ENCODE measurements around the gene WBP11. TPM values are rescaled to one million over a fixed set of nuclear protein-coding genes. Genes with fewer than 3 reads are reported as not detected.
A peak's percentile ranks its signal among the peaks of the same experiment; 100 is the strongest.
"Not testable (repeated sequence)": the region's sequence is repeated elsewhere in the genome, so short reads cannot be mapped to it uniquely, and the experiment has no call there.

The WBP11 gene
- total RNA-seq, 1 donor from 2014 or later, result 62.4 TPM

GRCh38 chr12:14756334-14757143, 46.7 kb downstream of the WBP11 start:
- DNase-seq (ENCODE audit: extremely low spot score, unreplicated experiment), result no peak
- Mint-ChIP-seq H3K4me3 (ENCODE audit: unreplicated experiment) (no peak overlapping the region), H3K27ac (ENCODE audit: unreplicated experiment) (no peak overlapping the region), H3K36me3 (ENCODE audit: unreplicated experiment) (peaks cover 13% of the 10 kb centered on the region), H3K9me3 (ENCODE audit: unreplicated experiment) (no peaks in the 10 kb centered on the region), H3K4me1 (ENCODE audit: unreplicated experiment) (peaks cover 8% of the 10 kb centered on the region), H3K27me3 (ENCODE audit: unreplicated experiment) (no peaks in the 10 kb centered on the region)
- TF ChIP-seq, protein P1, sequence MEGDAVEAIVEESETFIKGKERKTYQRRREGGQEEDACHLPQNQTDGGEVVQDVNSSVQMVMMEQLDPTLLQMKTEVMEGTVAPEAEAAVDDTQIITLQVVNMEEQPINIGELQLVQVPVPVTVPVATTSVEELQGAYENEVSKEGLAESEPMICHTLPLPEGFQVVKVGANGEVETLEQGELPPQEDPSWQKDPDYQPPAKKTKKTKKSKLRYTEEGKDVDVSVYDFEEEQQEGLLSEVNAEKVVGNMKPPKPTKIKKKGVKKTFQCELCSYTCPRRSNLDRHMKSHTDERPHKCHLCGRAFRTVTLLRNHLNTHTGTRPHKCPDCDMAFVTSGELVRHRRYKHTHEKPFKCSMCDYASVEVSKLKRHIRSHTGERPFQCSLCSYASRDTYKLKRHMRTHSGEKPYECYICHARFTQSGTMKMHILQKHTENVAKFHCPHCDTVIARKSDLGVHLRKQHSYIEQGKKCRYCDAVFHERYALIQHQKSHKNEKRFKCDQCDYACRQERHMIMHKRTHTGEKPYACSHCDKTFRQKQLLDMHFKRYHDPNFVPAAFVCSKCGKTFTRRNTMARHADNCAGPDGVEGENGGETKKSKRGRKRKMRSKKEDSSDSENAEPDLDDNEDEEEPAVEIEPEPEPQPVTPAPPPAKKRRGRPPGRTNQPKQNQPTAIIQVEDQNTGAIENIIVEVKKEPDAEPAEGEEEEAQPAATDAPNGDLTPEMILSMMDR (IDR thresholded peaks at IDR 0.05), result peak; percentile 53

DNA sequence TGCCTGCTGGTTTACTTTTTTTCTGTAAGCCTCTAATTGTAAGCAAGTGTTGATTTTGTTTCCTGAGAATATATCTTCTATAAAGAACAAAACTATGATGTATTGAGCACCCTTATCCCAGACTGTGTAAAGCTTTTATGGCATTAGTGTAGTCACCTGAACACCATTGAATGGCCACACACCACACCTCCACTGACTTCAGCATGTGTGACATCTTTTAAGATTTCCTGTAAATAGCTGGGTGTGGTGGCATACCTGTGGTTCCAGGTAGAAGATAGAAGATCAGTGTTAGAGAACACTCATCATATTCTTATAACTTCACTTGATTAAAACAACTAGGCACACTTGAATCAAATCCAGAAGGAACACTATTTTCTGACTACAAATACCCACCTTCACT, 51.3 kb downstream of the WBP11 start:
- Mint-ChIP-seq H3K36me3 (ENCODE audit: unreplicated experiment) (peaks cover 2% of the 10 kb centered on the region), H3K27me3 (ENCODE audit: unreplicated experiment) (peaks cover 2% of the 10 kb centered on the region), H3K27ac (ENCODE audit: unreplicated experiment) (no peak overlapping the region), H3K4me3 (ENCODE audit: unreplicated experiment) (no peak overlapping the region), H3K4me1 (ENCODE audit: unreplicated experiment) (peaks cover 8% of the 10 kb centered on the region), H3K9me3 (ENCODE audit: unreplicated experiment) (no peaks in the 10 kb centered on the region)
- TF ChIP-seq, protein P1 (IDR thresholded peaks at IDR 0.05), result no peak
- DNase-seq (ENCODE audit: extremely low spot score, unreplicated experiment), result no peak

GRCh38 chr12:14743061-14743460, 60.2 kb downstream of the WBP11 start:
- H3K27ac Mint-ChIP-seq (ENCODE audit: unreplicated experiment), result no peak overlapping the region
- no peak overlapping the region for H3K4me3 Mint-ChIP-seq (ENCODE audit: unreplicated experiment)
- H3K9me3 Mint-ChIP-seq (ENCODE audit: unreplicated experiment), result peaks cover 9% of the 10 kb centered on the region
- peaks cover 8% of the 10 kb centered on the region for H3K27me3 Mint-ChIP-seq (ENCODE audit: unreplicated experiment)
- no peaks in the 10 kb centered on the region for H3K4me1 Mint-ChIP-seq (ENCODE audit: unreplicated experiment)
- DNase-seq (ENCODE audit: extremely low spot score, unreplicated experiment), result no peak
- H3K36me3 Mint-ChIP-seq (ENCODE audit: unreplicated experiment), result peaks cover 5% of the 10 kb centered on the region
- TF ChIP-seq, protein P1 (IDR thresholded peaks at IDR 0.05), result no peak

GRCh38 chr12:14741942-14742341, 61.3 kb downstream of the WBP11 start:
- peaks cover 9% of the 10 kb centered on the region for H3K9me3 Mint-ChIP-seq (ENCODE audit: unreplicated experiment)
- H3K27ac Mint-ChIP-seq (ENCODE audit: unreplicated experiment), result no peak overlapping the region
- no peaks in the 10 kb centered on the region for H3K4me1 Mint-ChIP-seq (ENCODE audit: unreplicated experiment)
- DNase-seq (ENCODE audit: extremely low spot score, unreplicated experiment), result no peak
- peaks cover 3% of the 10 kb centered on the region for H3K36me3 Mint-ChIP-seq (ENCODE audit: unreplicated experiment)
- TF ChIP-seq, protein P1 (IDR thresholded peaks at IDR 0.05), result no peak
- peaks cover 9% of the 10 kb centered on the region for H3K27me3 Mint-ChIP-seq (ENCODE audit: unreplicated experiment)
- H3K4me3 Mint-ChIP-seq (ENCODE audit: unreplicated experiment), result no peak overlapping the region

- Mint-ChIP-seq H3K4me1 (ENCODE audit: unreplicated experiment) (no peaks in the 10 kb centered on the region), H3K36me3 (ENCODE audit: unreplicated experiment) (peaks cover 3% of the 10 kb centered on the region), H3K9me3 (ENCODE audit: unreplicated experiment) (peaks cover 8% of the 10 kb centered on the region), H3K27me3 (ENCODE audit: unreplicated experiment) (peaks cover 9% of the 10 kb centered on the region), H3K27ac (ENCODE audit: unreplicated experiment) (no peak overlapping the region), H3K4me3 (ENCODE audit: unreplicated experiment) (no peak overlapping the region)
- TF ChIP-seq, protein P1 (IDR thresholded peaks at IDR 0.05), result no peak
- DNase-seq (ENCODE audit: extremely low spot score, unreplicated experiment), result no peak
Observed at GRCh38 chr12:14741153-14741552, 62.1 kb downstream of the WBP11 start.

DNA sequence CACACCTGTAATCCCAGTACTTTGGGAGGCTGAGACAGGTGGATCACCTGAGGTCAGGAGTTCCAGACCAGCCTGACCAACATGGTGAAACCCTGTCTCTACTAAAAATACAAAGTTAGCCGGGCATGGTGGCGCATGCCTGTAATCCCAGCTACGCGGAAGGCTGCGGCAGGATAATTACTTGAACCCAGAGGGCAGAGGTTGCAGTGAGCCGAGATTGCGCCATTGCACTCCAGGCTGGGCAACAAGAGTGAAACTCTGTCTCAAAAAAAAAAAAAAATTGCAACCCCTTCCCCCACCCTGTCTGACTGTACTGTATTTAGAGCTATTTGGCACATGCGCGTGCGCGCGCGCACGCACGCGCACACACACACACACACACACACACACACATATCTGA, 66.8 kb downstream of the WBP11 start:
- not testable (repeated sequence) for H3K27ac Mint-ChIP-seq (ENCODE audit: unreplicated experiment); H3K4me1 Mint-ChIP-seq (ENCODE audit: unreplicated experiment); H3K27me3 Mint-ChIP-seq (ENCODE audit: unreplicated experiment); H3K36me3 Mint-ChIP-seq (ENCODE audit: unreplicated experiment); DNase-seq (ENCODE audit: extremely low spot score, unreplicated experiment); H3K4me3 Mint-ChIP-seq (ENCODE audit: unreplicated experiment); H3K9me3 Mint-ChIP-seq (ENCODE audit: unreplicated experiment)
